ENCODE data around the gene COLEC11. TPM values are rescaled to one million over a fixed set of nuclear protein-coding genes. Genes with fewer than 3 reads are reported as not detected.

COLEC11 gene
- total and polyA plus RNA-seq, 9 of the 15 experiments (the other 6 are each of a cell fraction or from before 2014, with no cell fraction given), result 0.32 to 4.3 (median 1.8) TPM

- H3K9ac ChIP-seq (ENCODE audit: insufficient read depth in 1 of 2, low read depth in 2 of 2, low read length in 2 of 2), result no peak overlapping the region
- H3K36me3 ChIP-seq (ENCODE audit: control insufficient read depth, insufficient read depth, low read length), result no peaks in the 10 kb centered on the region
- TF ChIP-seq ZNF217 (CRISPR knock-in tag; IDR thresholded peaks at IDR 0.05) (no peak), ZNF436 (CRISPR knock-in tag; IDR thresholded peaks at IDR 0.05) (no peak), U2AF1 (optimal IDR thresholded peaks at IDR 0.05; ENCODE audit: low read depth, low read length) (no peak), GABPB1 (CRISPR knock-in tag; IDR thresholded peaks at IDR 0.05) (no peak), ZKSCAN1 (IDR thresholded peaks at IDR 0.05; ENCODE audit: low read depth, low read length) (no peak), CHD2 (IDR thresholded peaks at IDR 0.05; ENCODE audit: low read depth, low read length) (no peak), ATF1 (CRISPR knock-in tag; IDR thresholded peaks at IDR 0.05) (no peak), ATF1 (tag; IDR thresholded peaks at IDR 0.05) (no peak), TRIM25 (IDR thresholded peaks at IDR 0.05; ENCODE audit: borderline replicate concordance) (no peak), KDM1A (IDR thresholded peaks at IDR 0.05) (no peak), RBM22 (IDR thresholded peaks at IDR 0.05; ENCODE audit: low read depth, low read length, poor library complexity, severe bottlenecking) (no peak), ZNF23 (CRISPR knock-in tag; IDR thresholded peaks at IDR 0.05) (no peak), ZNF212 (CRISPR knock-in tag; IDR thresholded peaks at IDR 0.05) (no peak), CBFA2T3 (IDR thresholded peaks at IDR 0.05) (no peak), HDAC1 (IDR thresholded peaks at IDR 0.05) (no peak), RBFOX2 (IDR thresholded peaks at IDR 0.05; ENCODE audit: low read depth, low read length) (no peak), ZSCAN29 (IDR thresholded peaks at IDR 0.05) (no peak), ZNF561 (CRISPR knock-in tag; conservative IDR thresholded peaks at IDR 0.05) (no peak), IFI16 (CRISPR knock-in tag; IDR thresholded peaks at IDR 0.05) (no peak)
- DNase-seq (ENCODE audit: extremely low read depth in 1 of 4, low spot score in 3 of 4) (no peak), FAIRE-seq (no peak), ATAC-seq (no peak)
- no peak overlapping the region for H3K4me3 ChIP-seq
- no peak overlapping the region for H3K27ac ChIP-seq (ENCODE audit: extremely low read depth, low read depth, low read length)
- H3K79me2 ChIP-seq (ENCODE audit: control insufficient read depth, insufficient read depth, low read length), result no peaks in the 10 kb centered on the region
- H3K4me1 ChIP-seq (replicated peaks in 1 of 2; ENCODE audit: control insufficient read depth in 2 of 2, insufficient read depth in 2 of 2, low read length in 2 of 2), result no peaks in the 10 kb centered on the region
- no peak overlapping the region for H3K4me2 ChIP-seq (ENCODE audit: insufficient read depth, low read length)
- intact Hi-C loops (cut with micrococcal nuclease) (no loop called here), in situ Hi-C loops (cut with MboI) (no loop called here)
- CTCF ChIA-PET (ENCODE audit: low intra/inter-chr PET ratio), result no interaction called here
- no peaks in the 10 kb centered on the region for H4K20me1 ChIP-seq (replicated peaks; ENCODE audit: control insufficient read depth, insufficient read depth, low read length)
- POLR2A ChIA-PET, result interaction anchor here (0.5 to 0.7 kb wide), 2 partner anchors 11 to 1289 kb away, joined by 3 read pairs; no protein-coding TSS in a partner anchor
- H3K9me3 ChIP-seq (replicated peaks; ENCODE audit: control insufficient read depth, insufficient read depth, low read depth, low read length), result no peaks in the 10 kb centered on the region
- BruUV-seq (replicated peaks), result no TSS peak
- H3K27me3 ChIP-seq (ENCODE audit: control insufficient read depth in 2 of 2, insufficient read depth in 2 of 2, low read length in 2 of 2), result peaks cover 19 to 58% of the 10 kb centered on the region in 2 experiments; a peak in 4 of 5 replicates
- no peak overlapping the region for H2AFZ ChIP-seq (ENCODE audit: low read depth, low read length)
- WGBS (ENCODE audit: insufficient coverage, low coverage, missing lambda C conversion rate), result 0% methylated on average over 9 of the region's 9 CpGs
- H3K9me1 ChIP-seq (ENCODE audit: control insufficient read depth, insufficient read depth, low read length), result no peaks in the 10 kb centered on the region
Measured at GRCh38 chr2:3678212-3678611, 83.3 kb downstream of the COLEC11 start.
